Nephron progenitor cell (in vitro differentiated cells): ENCODE results near the gene WFDC10A.
A peak's percentile ranks its signal among the peaks of the same experiment; 100 is the strongest.
"Not testable (repeated sequence)": the region's sequence is repeated elsewhere in the genome, so short reads cannot be mapped to it uniquely, and the experiment has no call there.

Experiments
- DNase-seq: peaks from one replicate; pipeline ENCODE4 v3.0.0; 2021
- H3K27ac Mint-ChIP-seq: 2 replicates; pipeline ENCODE4 v1.8.0; 2021; ENCODE audit warnings: mild to moderate bottlenecking, moderate library complexity, mixed read lengths
- H3K27me3 Mint-ChIP-seq: 2 replicates; pipeline ENCODE4 v1.8.0; 2021; ENCODE audit warnings: mild to moderate bottlenecking, low read depth, mixed read lengths; ENCODE audit not compliant: poor library complexity
- H3K36me3 Mint-ChIP-seq: 2 replicates; pipeline ENCODE4 v1.8.0; 2021; ENCODE audit warnings: low read depth, mixed read lengths
- H3K4me1 Mint-ChIP-seq: 2 replicates; pipeline ENCODE4 v1.8.0; 2021; ENCODE audit warnings: mixed read lengths
- H3K4me3 Mint-ChIP-seq: 2 replicates; pipeline ENCODE4 v1.8.0; 2021; ENCODE audit warnings: mild to moderate bottlenecking, moderate library complexity, mixed read lengths
- H3K9me3 Mint-ChIP-seq: 2 replicates; pipeline ENCODE4 v1.8.0; 2021; ENCODE audit warnings: mild to moderate bottlenecking, moderate library complexity, mixed read lengths
- CTCF ChIP-seq: fragments of 200-600 bp; sonication (generic); IDR thresholded peaks from 2 replicates; pipeline ENCODE4 v1.5.0; 2021; ENCODE audit warnings: antibody characterized with exemption

Gene WFDC10A

GRCh38 chr20:45629496-45630100, at the start of gene WFDC10A:
Gene WFDC10A (plus strand): TSS chr20:45629739. CDS start chr20:45629814, 75 bp downstream.
- peaks cover 5% of the 10 kb centered on the region for H3K4me1 Mint-ChIP-seq
- H3K4me3 Mint-ChIP-seq: no peak within 1 kb of the TSS
- peaks cover 18% of the 10 kb centered on the region for H3K9me3 Mint-ChIP-seq
- DNase-seq: peak; percentile 50
- peaks cover 24% of the 10 kb centered on the region for H3K27me3 Mint-ChIP-seq
- no peak within 1 kb of the TSS for H3K27ac Mint-ChIP-seq
- no peaks in the 10 kb centered on the region for H3K36me3 Mint-ChIP-seq
- peak; percentile 68 for TF ChIP-seq CTCF

GRCh38 chr20:45581702-45582101, 47.8 kb upstream of the WFDC10A start:
- no peak overlapping the region for H3K27ac Mint-ChIP-seq
- H3K27me3 Mint-ChIP-seq: peaks cover 5% of the 10 kb centered on the region
- no peaks in the 10 kb centered on the region for H3K9me3 Mint-ChIP-seq
- no peak overlapping the region for H3K4me3 Mint-ChIP-seq
- no peak for TF ChIP-seq CTCF
- DNase-seq: no peak
- H3K4me1 Mint-ChIP-seq: peaks cover 4% of the 10 kb centered on the region
- H3K36me3 Mint-ChIP-seq: no peaks in the 10 kb centered on the region

- no peak for TF ChIP-seq CTCF
- Mint-ChIP-seq H3K4me3 (no peak overlapping the region), H3K27ac (no peak overlapping the region), H3K4me1 (peaks cover 4% of the 10 kb centered on the region), H3K27me3 (peaks cover 5% of the 10 kb centered on the region), H3K9me3 (peaks cover 4% of the 10 kb centered on the region), H3K36me3 (no peaks in the 10 kb centered on the region)
- no peak for DNase-seq
Observed at GRCh38 chr20:45583502-45583901, 46.0 kb upstream of the WFDC10A start.

GRCh38 chr20:45584294-45584693, 45.2 kb upstream of the WFDC10A start:
- not testable (repeated sequence) for H3K4me1 Mint-ChIP-seq, H3K27me3 Mint-ChIP-seq, DNase-seq, H3K4me3 Mint-ChIP-seq, H3K36me3 Mint-ChIP-seq, H3K27ac Mint-ChIP-seq
- peaks cover 12% of the 10 kb centered on the region for H3K9me3 Mint-ChIP-seq

GRCh38 chr20:45585986-45586385, 43.6 kb upstream of the WFDC10A start:
- DNase-seq, H3K4me3 Mint-ChIP-seq, H3K4me1 Mint-ChIP-seq, H3K27me3 Mint-ChIP-seq, H3K27ac Mint-ChIP-seq, H3K36me3 Mint-ChIP-seq: not testable (repeated sequence)
- H3K9me3 Mint-ChIP-seq: peaks cover 12% of the 10 kb centered on the region

GRCh38 chr20:45588800-45589199, 40.7 kb upstream of the WFDC10A start:
- H3K27ac Mint-ChIP-seq: peak overlapping the region; percentile 30
- H3K27me3 Mint-ChIP-seq: peaks cover 3% of the 10 kb centered on the region
- no peak overlapping the region for H3K4me3 Mint-ChIP-seq
- peaks cover 20% of the 10 kb centered on the region for H3K9me3 Mint-ChIP-seq
- DNase-seq: no peak
- H3K4me1 Mint-ChIP-seq: no peaks in the 10 kb centered on the region
- TF ChIP-seq CTCF: no peak
- peaks cover 5% of the 10 kb centered on the region for H3K36me3 Mint-ChIP-seq

- no peak for DNase-seq
- Mint-ChIP-seq H3K27me3 (peaks cover 6% of the 10 kb centered on the region), H3K4me1 (no peaks in the 10 kb centered on the region), H3K4me3 (no peak overlapping the region), H3K27ac (no peak overlapping the region), H3K9me3 (peaks cover 27% of the 10 kb centered on the region), H3K36me3 (peaks cover 5% of the 10 kb centered on the region)
- TF ChIP-seq CTCF: no peak
Observed at GRCh38 chr20:45589725-45590124, 39.8 kb upstream of the WFDC10A start.
